Keratinocyte (primary cell): Measurements from ENCODE around the gene PLAAT4. TPM values are rescaled to one million over a fixed set of nuclear protein-coding genes. Genes with fewer than 3 reads are reported as not detected.

Source experiments
- DNase-seq: peaks from one replicate; pipeline ENCODE4 v3.0.0-alpha.2; 2011; ENCODE audit warnings: low read depth, missing footprints, low spot score
- FAIRE-seq: peaks from 2 replicates; lab custom pipeline; 2011; peaks lifted over from hg19 to GRCh38; lab: Jason Lieb, UNC
- H2AFZ ChIP-seq: 2 replicates; pipeline ENCODE4 v1.6.0; 2012; ENCODE audit warnings: low read length, control low read depth, inconsistent platforms; ENCODE audit not compliant: control insufficient read depth
- H3K27ac ChIP-seq: 2 replicates; pipeline ENCODE4 v1.5.1; 2011; ENCODE audit warnings: low read length; ENCODE audit not compliant: control insufficient read depth, insufficient read depth
- H3K27me3 ChIP-seq: 3 replicates; pipeline ENCODE4 v1.6.0; 2011; ENCODE audit warnings: low read length; ENCODE audit not compliant: control insufficient read depth, insufficient read depth; ENCODE audit errors: extremely low read depth
- H3K36me3 ChIP-seq, 2 experiments: 2 replicates in 1 of 2; 3 replicates in 1 of 2; pipeline ENCODE4 v1.5.1; 2011; ENCODE audit warnings: low read length in 2 of 2, mild to moderate bottlenecking in 1 of 2; ENCODE audit not compliant: control insufficient read depth in 2 of 2, insufficient read depth in 2 of 2; ENCODE audit errors: extremely low read depth in 1 of 2
- H3K4me1 ChIP-seq: 3 replicates; pipeline ENCODE4 v1.5.1; 2011; ENCODE audit warnings: low read length; ENCODE audit not compliant: control insufficient read depth, insufficient read depth; ENCODE audit errors: extremely low read depth
- H3K4me2 ChIP-seq: 3 replicates; pipeline ENCODE4 v1.6.0; 2011; ENCODE audit warnings: low read depth, low read length; ENCODE audit not compliant: control insufficient read depth, insufficient read depth; ENCODE audit errors: extremely low read depth
- H3K4me3 ChIP-seq, 3 experiments: fragments of 200-600 bp in 1 of 3; sonication (generic) in 1 of 3; 2 replicates in 2 of 3; 3 replicates in 1 of 3; pipeline ENCODE4 v1.5.1; 2011 to 2016; ENCODE audit warnings: low read length in 3 of 3, mild to moderate bottlenecking in 3 of 3, control low read depth in 2 of 3, inconsistent platforms in 1 of 3, low read depth in 1 of 3, mixed read lengths in 1 of 3, mixed run types in 1 of 3, moderate library complexity in 1 of 3; ENCODE audit not compliant: control insufficient read depth in 2 of 3, insufficient read depth in 2 of 3; ENCODE audit errors: extremely low read depth in 1 of 3
- H3K79me2 ChIP-seq: 2 replicates; pipeline ENCODE4 v1.6.0; 2012; ENCODE audit warnings: low read length; ENCODE audit not compliant: control insufficient read depth, insufficient read depth
- H3K9ac ChIP-seq: 3 replicates; pipeline ENCODE4 v1.6.0; 2011; ENCODE audit warnings: low read length; ENCODE audit not compliant: control insufficient read depth, insufficient read depth; ENCODE audit errors: extremely low read depth
- H3K9me1 ChIP-seq: 3 replicates; pipeline ENCODE4 v1.6.0; 2011; ENCODE audit warnings: low read length; ENCODE audit not compliant: control insufficient read depth, insufficient read depth; ENCODE audit errors: extremely low read depth
- H3K9me3 ChIP-seq: 2 replicates; pipeline ENCODE4 v1.5.1; 2012; ENCODE audit warnings: low read depth, low read length; ENCODE audit not compliant: control insufficient read depth
- H4K20me1 ChIP-seq: 3 replicates; pipeline ENCODE4 v1.6.0; 2011; ENCODE audit warnings: low read length; ENCODE audit not compliant: control insufficient read depth, insufficient read depth; ENCODE audit errors: extremely low read depth
- EZH2 ChIP-seq: IDR thresholded peaks from one replicate; pipeline ENCODE4 v1.6.1; 2012; ENCODE audit warnings: inconsistent platforms, mild to moderate bottlenecking, low read length, moderate library complexity
- dilution Hi-C: fragments of 300-500 bp; cut with MboI; formaldehyde crosslinking; loops from one replicate; pipeline ENCODE4 v1.7.0; 2020; ENCODE audit warnings: low sequenced_read_pairs; ENCODE audit not compliant: extremely low pct_ligation_motif_present
- polyA plus RNA-seq, 5 experiments: library from polyadenylated mRNA; depleted of rRNA in 3 of 5; stranded (reverse) in 3 of 5; stranded (forward) in 1 of 5; unstranded in 1 of 5; fragments of >200 nt; gene quantifications; 1 replicate in 1 of 5; 2 replicates in 3 of 5; 3 replicates in 1 of 5; pipeline versions ENCODE4 v1.2.1 to v1.2.3, GENCODE V29; 2011 to 2012; ENCODE audit warnings: missing spikeins in 2 of 5, low read depth in 1 of 5, low replicate concordance in 1 of 5
- TF ChIP-seq, protein P1 (sequence below), 3 experiments: IDR thresholded peaks in 1 of 3; conservative IDR thresholded peaks in 1 of 3; optimal IDR thresholded peaks in 1 of 3; 2 replicates in 2 of 3; 3 replicates in 1 of 3; pipeline versions ENCODE3 to v1.5.1; 2011; ENCODE audit warnings: low read length in 3 of 3, mild to moderate bottlenecking in 3 of 3, moderate library complexity in 2 of 3, control low read depth in 1 of 3, inconsistent platforms in 1 of 3; ENCODE audit not compliant: insufficient read depth in 2 of 3; ENCODE audit errors: extremely low read depth in 1 of 3

PLAAT4 gene
- polyA plus RNA-seq, 1 donor (not counting 4 experiments of a cell fraction or from before 2014, with no cell fraction given): 2.0 TPM

DNA sequence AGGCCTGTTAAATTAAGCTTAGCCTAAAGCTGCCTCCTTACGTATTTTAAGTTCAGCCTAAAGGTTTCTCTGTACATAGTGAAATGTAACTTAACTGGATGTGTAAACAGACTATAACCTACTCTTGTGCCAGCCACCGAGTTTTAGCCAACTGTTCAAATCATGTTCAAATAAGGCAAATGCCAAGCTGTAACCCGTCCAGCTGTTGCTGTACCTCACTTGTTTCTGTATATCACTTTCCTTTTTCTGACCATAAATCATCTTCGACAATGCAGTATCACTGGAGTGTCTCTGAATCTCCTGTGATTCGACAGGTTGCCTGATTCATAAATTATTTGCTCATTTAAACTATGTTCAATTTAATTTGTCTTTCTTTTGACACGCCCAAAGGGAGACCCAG, 41.6 kb upstream of the PLAAT4 start:
- FAIRE-seq: no peak
- dilution Hi-C loops: no loop called here
- TF ChIP-seq, protein P1, sequence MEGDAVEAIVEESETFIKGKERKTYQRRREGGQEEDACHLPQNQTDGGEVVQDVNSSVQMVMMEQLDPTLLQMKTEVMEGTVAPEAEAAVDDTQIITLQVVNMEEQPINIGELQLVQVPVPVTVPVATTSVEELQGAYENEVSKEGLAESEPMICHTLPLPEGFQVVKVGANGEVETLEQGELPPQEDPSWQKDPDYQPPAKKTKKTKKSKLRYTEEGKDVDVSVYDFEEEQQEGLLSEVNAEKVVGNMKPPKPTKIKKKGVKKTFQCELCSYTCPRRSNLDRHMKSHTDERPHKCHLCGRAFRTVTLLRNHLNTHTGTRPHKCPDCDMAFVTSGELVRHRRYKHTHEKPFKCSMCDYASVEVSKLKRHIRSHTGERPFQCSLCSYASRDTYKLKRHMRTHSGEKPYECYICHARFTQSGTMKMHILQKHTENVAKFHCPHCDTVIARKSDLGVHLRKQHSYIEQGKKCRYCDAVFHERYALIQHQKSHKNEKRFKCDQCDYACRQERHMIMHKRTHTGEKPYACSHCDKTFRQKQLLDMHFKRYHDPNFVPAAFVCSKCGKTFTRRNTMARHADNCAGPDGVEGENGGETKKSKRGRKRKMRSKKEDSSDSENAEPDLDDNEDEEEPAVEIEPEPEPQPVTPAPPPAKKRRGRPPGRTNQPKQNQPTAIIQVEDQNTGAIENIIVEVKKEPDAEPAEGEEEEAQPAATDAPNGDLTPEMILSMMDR (optimal IDR thresholded peaks at IDR 0.05 in 1 of 3, IDR thresholded peaks at IDR 0.05 in 1 of 3, conservative IDR thresholded peaks at IDR 0.05 in 1 of 3; ENCODE audit: extremely low read depth in 1 of 3, insufficient read depth in 2 of 3, low read length in 3 of 3): no peak
- no peak for TF ChIP-seq EZH2

DNA sequence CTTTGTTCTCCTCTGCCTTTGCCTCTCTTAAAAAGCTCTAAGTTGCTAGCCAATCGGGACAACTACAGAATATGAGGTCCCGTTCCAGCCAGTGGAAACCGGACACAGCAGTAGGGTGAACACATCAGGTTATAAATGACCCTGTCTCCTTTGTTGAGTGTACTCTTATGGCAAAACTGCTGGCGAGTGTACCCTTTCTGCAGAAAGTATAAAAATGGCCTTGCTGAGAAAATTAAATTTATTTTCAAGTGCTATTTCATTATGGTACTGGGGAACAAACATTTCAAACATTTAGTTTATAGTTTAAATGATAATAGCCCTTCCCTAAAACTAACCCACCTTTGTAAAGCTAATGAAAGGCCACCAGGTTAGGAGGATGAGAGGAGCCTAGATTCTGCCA, 36.7 kb upstream of the PLAAT4 start:
- TF ChIP-seq, protein P1 (optimal IDR thresholded peaks at IDR 0.05 in 1 of 3, IDR thresholded peaks at IDR 0.05 in 1 of 3, conservative IDR thresholded peaks at IDR 0.05 in 1 of 3; ENCODE audit: extremely low read depth in 1 of 3, insufficient read depth in 2 of 3, low read length in 3 of 3): no peak
- TF ChIP-seq EZH2: no peak
- dilution Hi-C loops: no loop called here
- Histone ChIP-seq H4K20me1 (no peaks in the 10 kb centered on the region), H3K36me3 (no peaks in the 10 kb centered on the region), H3K9me3 (peaks cover 4% of the 10 kb centered on the region), H2AFZ (no peak overlapping the region), H3K4me3 (no peak overlapping the region), H3K4me2 (no peak overlapping the region), H3K27ac (no peak overlapping the region), H3K27me3 (peaks cover 9% of the 10 kb centered on the region), H3K79me2 (no peaks in the 10 kb centered on the region), H3K9ac (no peak overlapping the region), H3K9me1 (no peaks in the 10 kb centered on the region), H3K4me1 (no peaks in the 10 kb centered on the region)
- FAIRE-seq (no peak), DNase-seq (no peak)

More for the DNA sequence above, 41.6 kb upstream of the PLAAT4 start:
- H3K9me1 ChIP-seq: no peaks in the 10 kb centered on the region
- H3K9me3 ChIP-seq: peaks cover 2% of the 10 kb centered on the region
- H3K4me3 ChIP-seq: no peak overlapping the region
- H3K4me2 ChIP-seq: no peak overlapping the region
- H2AFZ ChIP-seq: no peak overlapping the region
- H4K20me1 ChIP-seq: no peaks in the 10 kb centered on the region
- H3K27me3 ChIP-seq: peaks cover 32% of the 10 kb centered on the region
- no peaks in the 10 kb centered on the region for H3K79me2 ChIP-seq
- no peaks in the 10 kb centered on the region for H3K36me3 ChIP-seq
- no peak for DNase-seq
- H3K27ac ChIP-seq: no peak overlapping the region
- H3K4me1 ChIP-seq: peaks cover 5% of the 10 kb centered on the region
- no peak overlapping the region for H3K9ac ChIP-seq
